Measurements from ENCODE around the gene ERAP2.

- TF ChIP-seq POLR2A (IDR thresholded peaks at IDR 0.05; ENCODE audit: low read depth, low read length) (no peak), POLR2AphosphoS5 (IDR thresholded peaks at IDR 0.05; ENCODE audit: low read depth, low read length) (no peak), TAF1 (IDR thresholded peaks at IDR 0.05; ENCODE audit: low read depth, low read length) (no peak), PAX5 (IDR thresholded peaks at IDR 0.05; ENCODE audit: insufficient read depth, low read length, severe bottlenecking) (no peak)
Observed at GRCh38 chr5:96942078-96942477, 65.8 kb downstream of the ERAP2 start.

All from GM12891 (cell line).